WTC11 (cell line): Measurements from ENCODE around the gene HIPK2. TPM values are rescaled to one million over a fixed set of nuclear protein-coding genes. Genes with fewer than 3 reads are reported as not detected.

Experiments used
- ATAC-seq: fragments of 200-7000 bp; cut with Tn5 transposase; 2 replicates; pipeline ENCODE4 v1.10.0; 2021; ENCODE audit warnings: mild to moderate bottlenecking, moderate library complexity
- CTCF ChIA-PET: fragments of 300-600 bp; sonication (Branson Sonifier 250); formaldehyde crosslinking; loops from one replicate; lab custom pipeline; 2021; ENCODE audit warnings: antibody characterized with exemption; lab: Charles Lee
- POLR2A ChIA-PET: fragments of 350-600 bp; sonication (Branson Sonifier 250); formaldehyde crosslinking; loops from one replicate; lab custom pipeline; 2021; ENCODE audit warnings: antibody characterized with exemption; lab: Charles Lee
- DNase-seq: peaks from one replicate; pipeline ENCODE4 v3.0.0; 2021; ENCODE audit warnings: low spot score
- H3K27ac Mint-ChIP-seq: 2 replicates; pipeline ENCODE4 v1.8.0; 2021; ENCODE audit warnings: mixed read lengths
- H3K27me3 Mint-ChIP-seq: 2 replicates; pipeline ENCODE4 v1.8.0; 2021; ENCODE audit warnings: low read depth, mild to moderate bottlenecking, moderate library complexity, mixed read lengths
- H3K36me3 Mint-ChIP-seq: 2 replicates; pipeline ENCODE4 v1.8.0; 2021; ENCODE audit warnings: mixed read lengths
- H3K4me1 Mint-ChIP-seq: 2 replicates; pipeline ENCODE4 v1.8.0; 2022; ENCODE audit warnings: mixed read lengths
- H3K4me3 Mint-ChIP-seq: 2 replicates; pipeline ENCODE4 v1.8.0; 2021; ENCODE audit warnings: mild to moderate bottlenecking, moderate library complexity, mixed read lengths
- H3K9me3 Mint-ChIP-seq: 2 replicates; pipeline ENCODE4 v1.8.0; 2021; ENCODE audit warnings: mixed read lengths
- ATF1 ChIP-seq: sonication (generic); formaldehyde crosslinking; IDR thresholded peaks from 2 replicates; pipeline ENCODE4 v1.8.1; 2023; ENCODE audit warnings: mild to moderate bottlenecking, moderate library complexity, missing genetic modification reagents
- GTF2I ChIP-seq: fragments of 250-450 bp; sonication (Bioruptor Pico); conservative IDR thresholded peaks from 2 replicates; pipeline ENCODE4 v1.4.0; 2021; ENCODE audit warnings: mild to moderate bottlenecking
- JAZF1 ChIP-seq: fragments of 250-450 bp; sonication (Bioruptor Pico); IDR thresholded peaks from 2 replicates; pipeline ENCODE4 v1.9.0; 2021; ENCODE audit warnings: moderate library complexity, mild to moderate bottlenecking, inconsistent platforms
- NFYB ChIP-seq: sonication (generic); formaldehyde crosslinking; conservative IDR thresholded peaks from 2 replicates; pipeline ENCODE4 v1.8.0; 2022; ENCODE audit warnings: low read depth, missing genetic modification reagents
- NR2C2 ChIP-seq: sonication (generic); formaldehyde crosslinking; IDR thresholded peaks from 2 replicates; pipeline ENCODE4 v1.8.0; 2022; ENCODE audit warnings: mild to moderate bottlenecking, missing genetic modification reagents
- OVOL2 ChIP-seq: fragments of 250-450 bp; sonication (Bioruptor Pico); IDR thresholded peaks from 2 replicates; pipeline ENCODE4 v1.9.0; 2021; ENCODE audit warnings: mild to moderate bottlenecking, borderline replicate concordance
- ZNF121 ChIP-seq: sonication (generic); formaldehyde crosslinking; IDR thresholded peaks from 2 replicates; pipeline ENCODE4 v1.8.0; 2023; ENCODE audit warnings: missing genetic modification reagents
- ZNF138 ChIP-seq: sonication (generic); formaldehyde crosslinking; conservative IDR thresholded peaks from 2 replicates; pipeline ENCODE4 v1.8.1; 2022; ENCODE audit warnings: mild to moderate bottlenecking, moderate library complexity, missing genetic modification reagents
- ZNF219 ChIP-seq: sonication (generic); formaldehyde crosslinking; IDR thresholded peaks from 2 replicates; pipeline ENCODE4 v1.8.0; 2023; ENCODE audit warnings: missing genetic modification reagents, mild to moderate bottlenecking, borderline replicate concordance
- ZNF396 ChIP-seq: fragments of 250-450 bp; sonication (Bioruptor Pico); IDR thresholded peaks from 2 replicates; pipeline ENCODE4 v1.8.0; 2021; ENCODE audit warnings: mild to moderate bottlenecking, moderate library complexity, borderline replicate concordance
- ZNF671 ChIP-seq: fragments of 250-450 bp; sonication (Bioruptor Pico); IDR thresholded peaks from 2 replicates; pipeline ENCODE4 v1.8.0; 2021; ENCODE audit warnings: mild to moderate bottlenecking
- total RNA-seq: library from RNA; stranded (reverse); gene quantifications from 3 replicates; pipeline ENCODE4 v1.2.3, GENCODE V29; 2021
- TF ChIP-seq, protein P1 (sequence below): sonication (generic); formaldehyde crosslinking; IDR thresholded peaks from 2 replicates; pipeline ENCODE4 v1.8.1; 2022; ENCODE audit warnings: low read depth, mild to moderate bottlenecking, moderate library complexity, missing genetic modification reagents, borderline replicate concordance
- TF ChIP-seq, protein P2 (sequence below): sonication (generic); formaldehyde crosslinking; conservative IDR thresholded peaks from 2 replicates; pipeline ENCODE4 v1.8.1; 2022; ENCODE audit warnings: mild to moderate bottlenecking, missing genetic modification reagents
- TF ChIP-seq, protein P3 (sequence below): sonication (generic); formaldehyde crosslinking; IDR thresholded peaks from 2 replicates; pipeline ENCODE4 v1.8.0; 2022; ENCODE audit warnings: mild to moderate bottlenecking, missing genetic modification reagents
- TF ChIP-seq, protein P4 (sequence below): sonication (generic); formaldehyde crosslinking; IDR thresholded peaks from 2 replicates; pipeline ENCODE4 v1.8.1; 2022; ENCODE audit warnings: missing genetic modification reagents, borderline replicate concordance
- TF ChIP-seq, protein P5 (sequence below): sonication (generic); formaldehyde crosslinking; IDR thresholded peaks from 2 replicates; pipeline ENCODE4 v1.8.1; 2023; ENCODE audit warnings: mild to moderate bottlenecking, missing genetic modification reagents, borderline replicate concordance
- TF ChIP-seq, protein P6 (sequence below): sonication (generic); formaldehyde crosslinking; IDR thresholded peaks from 2 replicates; pipeline ENCODE4 v1.8.0; 2023; ENCODE audit warnings: mild to moderate bottlenecking, missing genetic modification reagents

Gene HIPK2
- total RNA-seq, 1 experiment from 2014 or later, result 25.3 TPM

DNA sequence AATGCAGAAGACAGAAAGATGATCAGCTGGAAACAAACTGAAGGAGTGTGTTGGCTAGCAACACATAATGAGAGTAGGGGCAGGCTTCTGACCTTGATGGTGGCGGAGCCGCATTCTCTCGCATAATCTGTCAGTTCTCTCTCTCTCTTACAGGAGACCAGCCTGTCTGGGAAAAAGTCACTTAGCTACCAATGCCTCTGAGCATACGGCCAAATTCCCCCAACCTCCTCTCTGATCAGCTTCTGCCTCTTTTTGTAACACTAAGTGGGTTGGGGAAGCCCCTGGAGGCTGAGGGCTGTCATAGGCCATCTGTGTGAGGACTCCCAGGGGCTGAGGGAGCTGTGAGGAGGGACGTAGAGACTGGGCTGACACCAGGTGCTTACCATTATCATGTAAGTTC is 104.6 kb downstream of the HIPK2 start:
- Mint-ChIP-seq H3K27ac (no peak overlapping the region), H3K4me1 (peaks cover 24% of the 10 kb centered on the region), H3K27me3 (no peaks in the 10 kb centered on the region), H3K9me3 (no peaks in the 10 kb centered on the region), H3K4me3 (no peak overlapping the region), H3K36me3 (no peaks in the 10 kb centered on the region)
- peak; percentile 57 for DNase-seq
- peak; percentile 98 for ATAC-seq
- ChIA-PET CTCF (interaction anchor here (0.6 to 2.2 kb wide), 11 partner anchors 9 to 329 kb away, joined by 3 to 29 read pairs (median 4); no protein-coding TSS in a partner anchor), POLR2A (no interaction called here)
- TF ChIP-seq OVOL2 (CRISPR knock-in tag), result no peak
- TF ChIP-seq NR2C2 (CRISPR knock-in tag), result no peak
- no peak for TF ChIP-seq NFYB (CRISPR knock-in tag)
- TF ChIP-seq, protein P1, sequence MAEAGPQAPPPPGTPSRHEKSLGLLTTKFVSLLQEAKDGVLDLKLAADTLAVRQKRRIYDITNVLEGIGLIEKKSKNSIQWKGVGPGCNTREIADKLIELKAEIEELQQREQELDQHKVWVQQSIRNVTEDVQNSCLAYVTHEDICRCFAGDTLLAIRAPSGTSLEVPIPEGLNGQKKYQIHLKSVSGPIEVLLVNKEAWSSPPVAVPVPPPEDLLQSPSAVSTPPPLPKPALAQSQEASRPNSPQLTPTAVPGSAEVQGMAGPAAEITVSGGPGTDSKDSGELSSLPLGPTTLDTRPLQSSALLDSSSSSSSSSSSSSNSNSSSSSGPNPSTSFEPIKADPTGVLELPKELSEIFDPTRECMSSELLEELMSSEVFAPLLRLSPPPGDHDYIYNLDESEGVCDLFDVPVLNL (CRISPR knock-in tag), result no peak
- TF ChIP-seq, protein P2, sequence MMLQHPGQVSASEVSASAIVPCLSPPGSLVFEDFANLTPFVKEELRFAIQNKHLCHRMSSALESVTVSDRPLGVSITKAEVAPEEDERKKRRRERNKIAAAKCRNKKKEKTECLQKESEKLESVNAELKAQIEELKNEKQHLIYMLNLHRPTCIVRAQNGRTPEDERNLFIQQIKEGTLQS, result no peak
- TF ChIP-seq, protein P3, sequence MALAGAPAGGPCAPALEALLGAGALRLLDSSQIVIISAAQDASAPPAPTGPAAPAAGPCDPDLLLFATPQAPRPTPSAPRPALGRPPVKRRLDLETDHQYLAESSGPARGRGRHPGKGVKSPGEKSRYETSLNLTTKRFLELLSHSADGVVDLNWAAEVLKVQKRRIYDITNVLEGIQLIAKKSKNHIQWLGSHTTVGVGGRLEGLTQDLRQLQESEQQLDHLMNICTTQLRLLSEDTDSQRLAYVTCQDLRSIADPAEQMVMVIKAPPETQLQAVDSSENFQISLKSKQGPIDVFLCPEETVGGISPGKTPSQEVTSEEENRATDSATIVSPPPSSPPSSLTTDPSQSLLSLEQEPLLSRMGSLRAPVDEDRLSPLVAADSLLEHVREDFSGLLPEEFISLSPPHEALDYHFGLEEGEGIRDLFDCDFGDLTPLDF (CRISPR knock-in tag), result no peak
- TF ChIP-seq ZNF138 (CRISPR knock-in tag), result no peak
- TF ChIP-seq GTF2I (CRISPR knock-in tag), result no peak
- no peak for TF ChIP-seq ZNF671 (CRISPR knock-in tag)
- no peak for TF ChIP-seq JAZF1 (CRISPR knock-in tag)
- TF ChIP-seq, protein P4, sequence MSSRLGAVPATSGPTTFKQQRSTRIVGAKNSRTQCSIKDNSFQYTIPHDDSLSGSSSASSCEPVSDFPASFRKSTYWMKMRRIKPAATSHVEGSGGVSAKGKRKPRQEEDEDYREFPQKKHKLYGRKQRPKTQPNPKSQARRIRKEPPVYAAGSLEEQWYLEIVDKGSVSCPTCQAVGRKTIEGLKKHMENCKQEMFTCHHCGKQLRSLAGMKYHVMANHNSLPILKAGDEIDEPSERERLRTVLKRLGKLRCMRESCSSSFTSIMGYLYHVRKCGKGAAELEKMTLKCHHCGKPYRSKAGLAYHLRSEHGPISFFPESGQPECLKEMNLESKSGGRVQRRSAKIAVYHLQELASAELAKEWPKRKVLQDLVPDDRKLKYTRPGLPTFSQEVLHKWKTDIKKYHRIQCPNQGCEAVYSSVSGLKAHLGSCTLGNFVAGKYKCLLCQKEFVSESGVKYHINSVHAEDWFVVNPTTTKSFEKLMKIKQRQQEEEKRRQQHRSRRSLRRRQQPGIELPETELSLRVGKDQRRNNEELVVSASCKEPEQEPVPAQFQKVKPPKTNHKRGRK (CRISPR knock-in tag), result no peak
- TF ChIP-seq ZNF396 (CRISPR knock-in tag), result no peak
- no peak for TF ChIP-seq ZNF219 (CRISPR knock-in tag)
- TF ChIP-seq ATF1 (CRISPR knock-in tag), result no peak
- TF ChIP-seq, protein P5, sequence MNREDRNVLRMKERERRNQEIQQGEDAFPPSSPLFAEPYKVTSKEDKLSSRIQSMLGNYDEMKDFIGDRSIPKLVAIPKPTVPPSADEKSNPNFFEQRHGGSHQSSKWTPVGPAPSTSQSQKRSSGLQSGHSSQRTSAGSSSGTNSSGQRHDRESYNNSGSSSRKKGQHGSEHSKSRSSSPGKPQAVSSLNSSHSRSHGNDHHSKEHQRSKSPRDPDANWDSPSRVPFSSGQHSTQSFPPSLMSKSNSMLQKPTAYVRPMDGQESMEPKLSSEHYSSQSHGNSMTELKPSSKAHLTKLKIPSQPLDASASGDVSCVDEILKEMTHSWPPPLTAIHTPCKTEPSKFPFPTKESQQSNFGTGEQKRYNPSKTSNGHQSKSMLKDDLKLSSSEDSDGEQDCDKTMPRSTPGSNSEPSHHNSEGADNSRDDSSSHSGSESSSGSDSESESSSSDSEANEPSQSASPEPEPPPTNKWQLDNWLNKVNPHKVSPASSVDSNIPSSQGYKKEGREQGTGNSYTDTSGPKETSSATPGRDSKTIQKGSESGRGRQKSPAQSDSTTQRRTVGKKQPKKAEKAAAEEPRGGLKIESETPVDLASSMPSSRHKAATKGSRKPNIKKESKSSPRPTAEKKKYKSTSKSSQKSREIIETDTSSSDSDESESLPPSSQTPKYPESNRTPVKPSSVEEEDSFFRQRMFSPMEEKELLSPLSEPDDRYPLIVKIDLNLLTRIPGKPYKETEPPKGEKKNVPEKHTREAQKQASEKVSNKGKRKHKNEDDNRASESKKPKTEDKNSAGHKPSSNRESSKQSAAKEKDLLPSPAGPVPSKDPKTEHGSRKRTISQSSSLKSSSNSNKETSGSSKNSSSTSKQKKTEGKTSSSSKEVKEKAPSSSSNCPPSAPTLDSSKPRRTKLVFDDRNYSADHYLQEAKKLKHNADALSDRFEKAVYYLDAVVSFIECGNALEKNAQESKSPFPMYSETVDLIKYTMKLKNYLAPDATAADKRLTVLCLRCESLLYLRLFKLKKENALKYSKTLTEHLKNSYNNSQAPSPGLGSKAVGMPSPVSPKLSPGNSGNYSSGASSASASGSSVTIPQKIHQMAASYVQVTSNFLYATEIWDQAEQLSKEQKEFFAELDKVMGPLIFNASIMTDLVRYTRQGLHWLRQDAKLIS, result no peak
- no peak for TF ChIP-seq ZNF121 (CRISPR knock-in tag)
- TF ChIP-seq, protein P6, sequence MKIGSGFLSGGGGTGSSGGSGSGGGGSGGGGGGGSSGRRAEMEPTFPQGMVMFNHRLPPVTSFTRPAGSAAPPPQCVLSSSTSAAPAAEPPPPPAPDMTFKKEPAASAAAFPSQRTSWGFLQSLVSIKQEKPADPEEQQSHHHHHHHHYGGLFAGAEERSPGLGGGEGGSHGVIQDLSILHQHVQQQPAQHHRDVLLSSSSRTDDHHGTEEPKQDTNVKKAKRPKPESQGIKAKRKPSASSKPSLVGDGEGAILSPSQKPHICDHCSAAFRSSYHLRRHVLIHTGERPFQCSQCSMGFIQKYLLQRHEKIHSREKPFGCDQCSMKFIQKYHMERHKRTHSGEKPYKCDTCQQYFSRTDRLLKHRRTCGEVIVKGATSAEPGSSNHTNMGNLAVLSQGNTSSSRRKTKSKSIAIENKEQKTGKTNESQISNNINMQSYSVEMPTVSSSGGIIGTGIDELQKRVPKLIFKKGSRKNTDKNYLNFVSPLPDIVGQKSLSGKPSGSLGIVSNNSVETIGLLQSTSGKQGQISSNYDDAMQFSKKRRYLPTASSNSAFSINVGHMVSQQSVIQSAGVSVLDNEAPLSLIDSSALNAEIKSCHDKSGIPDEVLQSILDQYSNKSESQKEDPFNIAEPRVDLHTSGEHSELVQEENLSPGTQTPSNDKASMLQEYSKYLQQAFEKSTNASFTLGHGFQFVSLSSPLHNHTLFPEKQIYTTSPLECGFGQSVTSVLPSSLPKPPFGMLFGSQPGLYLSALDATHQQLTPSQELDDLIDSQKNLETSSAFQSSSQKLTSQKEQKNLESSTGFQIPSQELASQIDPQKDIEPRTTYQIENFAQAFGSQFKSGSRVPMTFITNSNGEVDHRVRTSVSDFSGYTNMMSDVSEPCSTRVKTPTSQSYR (CRISPR knock-in tag), result no peak
